HCT116 (cell line): ENCODE measurements around the gene ATP6V1G3. TPM values are rescaled to one million over a fixed set of nuclear protein-coding genes. Genes with fewer than 3 reads are reported as not detected.

Source experiments
- ATAC-seq: fragments of 200-7000 bp; cut with Tn5 transposase; 2 replicates; pipeline ENCODE4 v1.9.1; 2020; ENCODE audit warnings: mild to moderate bottlenecking, moderate library complexity
- BruUV-seq: library from RNA; stranded (reverse); fragments of 400-500 nt; replicated peaks from 2 replicates; lab custom pipeline; 2021; lab: Mats Ljungman, UMichigan
- CTCF ChIA-PET: fragments of 300-600 bp; sonication (Branson Sonifier 250); formaldehyde crosslinking; loops from one replicate; lab custom pipeline; 2021; ENCODE audit warnings: antibody characterized with exemption; lab: Charles Lee
- POLR2A ChIA-PET: fragments of 300-600, 350-600 bp; sonication (Branson Sonifier 250); formaldehyde crosslinking; loops from one replicate; lab custom pipeline; 2021; ENCODE audit warnings: antibody characterized with exemption; lab: Charles Lee
- RAD21 ChIA-PET, 2 experiments: fragments of 300-600 bp; sonication (Branson Sonifier 250); formaldehyde crosslinking; loops; one replicate each; lab custom pipeline; 2023; ENCODE audit warnings: low total read pairs in 2 of 2; ENCODE audit not compliant: uncharacterized antibody in 2 of 2, unreplicated experiment in 2 of 2, low non-redundant PET in 1 of 2; lab: Charles Lee
- DNase-seq: peaks from one replicate; pipeline ENCODE4 v3.0.0-alpha.2; 2010; ENCODE audit warnings: low read depth, low spot score
- H2AFZ ChIP-seq: fragments of 200-600 bp; shearing (Covaris generic), sonication (generic); 2 replicates; pipeline ENCODE4 v1.6.1; 2017; ENCODE audit warnings: low read depth, mixed run types, mixed read lengths, antibody characterized with exemption, low read length; ENCODE audit not compliant: poor library complexity, severe bottlenecking
- H3K27ac ChIP-seq: 2 replicates; pipeline ENCODE4 v1.5.1; 2012; ENCODE audit warnings: low read depth, low read length
- H3K27me3 ChIP-seq: fragments of 200-600 bp; sonication (generic); 2 replicates; pipeline ENCODE4 v1.6.1; 2016; ENCODE audit warnings: mixed run types, low read length, mixed read lengths; ENCODE audit not compliant: insufficient read depth
- H3K36me3 ChIP-seq, 2 experiments: fragments of 200-500 bp in 1 of 2; fragments of 200-600 bp in 1 of 2; sonication (Bioruptor generic) in 1 of 2; sonication (generic) in 1 of 2; 2 replicates each; pipeline versions ENCODE4 v1.5.1 to v1.6.1; 2014 to 2016; ENCODE audit warnings: low read length in 2 of 2, inconsistent platforms in 1 of 2, mixed read lengths in 1 of 2, mixed run types in 1 of 2; ENCODE audit not compliant: insufficient read depth in 2 of 2, control insufficient read depth in 1 of 2
- H3K4me1 ChIP-seq, 2 experiments: fragments of 200-600 bp in 1 of 2; sonication (generic) in 1 of 2; 2 replicates each; pipeline versions ENCODE4 v1.5.1 to v1.6.1; 2012 to 2017; ENCODE audit warnings: low read length in 2 of 2, inconsistent platforms in 1 of 2, mild to moderate bottlenecking in 1 of 2, mixed read lengths in 1 of 2, mixed run types in 1 of 2, moderate library complexity in 1 of 2; ENCODE audit not compliant: insufficient read depth in 2 of 2, control insufficient read depth in 1 of 2
- H3K4me2 ChIP-seq: fragments of 200-600 bp; sonication (generic); 2 replicates; pipeline ENCODE4 v1.6.1; 2017; ENCODE audit warnings: mixed run types, low read length, mixed read lengths
- H3K4me3 ChIP-seq, 2 experiments: fragments of 200-600 bp in 1 of 2; sonication (generic) in 1 of 2; replicated peaks in 1 of 2; 2 replicates each; pipeline ENCODE4 v1.5.1; 2011 to 2016; ENCODE audit warnings: low read length in 2 of 2, control low read depth in 1 of 2, low read depth in 1 of 2, mild to moderate bottlenecking in 1 of 2, mixed read lengths in 1 of 2, mixed run types in 1 of 2
- H3K79me2 ChIP-seq: fragments of 200-600 bp; sonication (generic); 2 replicates; pipeline ENCODE4 v1.6.1; 2017; ENCODE audit warnings: mild to moderate bottlenecking, mixed run types, low read length, moderate library complexity, mixed read lengths; ENCODE audit not compliant: insufficient read depth
- H3K9ac ChIP-seq: fragments of 200-600 bp; sonication (generic); 2 replicates; pipeline ENCODE4 v1.6.1; 2016; ENCODE audit warnings: low read length, mixed read lengths
- H3K9me2 ChIP-seq: fragments of 200-600 bp; sonication (generic), shearing (Covaris generic); 2 replicates; pipeline ENCODE4 v1.6.1; 2017; ENCODE audit warnings: mixed run types, mild to moderate bottlenecking, moderate library complexity; ENCODE audit not compliant: insufficient read depth
- H3K9me3 ChIP-seq, 2 experiments: fragments of 200-500 bp in 1 of 2; fragments of 200-600 bp in 1 of 2; sonication (Bioruptor generic) in 1 of 2; sonication (generic) in 1 of 2; 2 replicates each; pipeline ENCODE4 v1.6.1; 2014 to 2017; ENCODE audit warnings: low read length in 2 of 2, mixed read lengths in 2 of 2, inconsistent platforms in 1 of 2, low read depth in 1 of 2, mild to moderate bottlenecking in 1 of 2, mixed run types in 1 of 2, moderate library complexity in 1 of 2; ENCODE audit not compliant: control insufficient read depth in 1 of 2, insufficient read depth in 1 of 2
- H4K20me1 ChIP-seq: fragments of 200-600 bp; sonication (generic), shearing (Covaris generic); 2 replicates; pipeline ENCODE4 v1.6.1; 2017; ENCODE audit warnings: mixed run types, mild to moderate bottlenecking, moderate library complexity; ENCODE audit not compliant: insufficient read depth
- CBX3 ChIP-seq: IDR thresholded peaks from 2 replicates; pipeline ENCODE4 v1.6.1; 2012; ENCODE audit warnings: low read depth
- CTCF ChIP-seq, 3 experiments: fragments of 200-600 bp in 1 of 3; sonication (generic) in 1 of 3; IDR thresholded peaks in 2 of 3; conservative IDR thresholded peaks in 1 of 3; 2 replicates each; pipeline ENCODE4 v1.5.1; 2012 to 2017; ENCODE audit warnings: low read depth in 2 of 3, low read length in 2 of 3, antibody characterized with exemption in 1 of 3, borderline replicate concordance in 1 of 3, control low read depth in 1 of 3, mild to moderate bottlenecking in 1 of 3, mixed read lengths in 1 of 3, mixed run types in 1 of 3, moderate library complexity in 1 of 3; ENCODE audit not compliant: insufficient read depth in 1 of 3
- EGR1 ChIP-seq: IDR thresholded peaks from 2 replicates; pipeline ENCODE4 v1.6.1; 2012; ENCODE audit warnings: low read depth
- JUND ChIP-seq: IDR thresholded peaks from 2 replicates; pipeline ENCODE4 v1.6.1; 2012
- POLR2A ChIP-seq: IDR thresholded peaks from 2 replicates; pipeline ENCODE4 v1.7.0; 2011; ENCODE audit warnings: borderline replicate concordance; ENCODE audit not compliant: insufficient read depth, insufficient read length; ENCODE audit errors: extremely low read depth
- RAD21 ChIP-seq: IDR thresholded peaks from 2 replicates; pipeline ENCODE4 v1.6.1; 2012; ENCODE audit warnings: low read depth, mild to moderate bottlenecking
- SIN3A ChIP-seq: IDR thresholded peaks from 2 replicates; pipeline ENCODE4 v1.6.1; 2012; ENCODE audit warnings: low read depth
- SRF ChIP-seq: IDR thresholded peaks from 2 replicates; pipeline ENCODE4 v1.6.1; 2012; ENCODE audit warnings: low read depth
- intact Hi-C: fragments of 100-400 bp; cut with micrococcal nuclease; formaldehyde crosslinking; loops from 2 replicates; pipeline ENCODE4 v1.10.0; 2022
- total RNA-seq: library from RNA; stranded (reverse); gene quantifications from one replicate; pipeline ENCODE4 v1.2.1, GENCODE V29; 2021; ENCODE audit not compliant: unreplicated experiment
- TF ChIP-seq, protein P1 (sequence below): IDR thresholded peaks from 2 replicates; pipeline ENCODE4 v1.6.1; 2012; ENCODE audit warnings: low read depth

Gene ATP6V1G3
- total RNA-seq, 1 experiment from 2014 or later, result not detected

DNA sequence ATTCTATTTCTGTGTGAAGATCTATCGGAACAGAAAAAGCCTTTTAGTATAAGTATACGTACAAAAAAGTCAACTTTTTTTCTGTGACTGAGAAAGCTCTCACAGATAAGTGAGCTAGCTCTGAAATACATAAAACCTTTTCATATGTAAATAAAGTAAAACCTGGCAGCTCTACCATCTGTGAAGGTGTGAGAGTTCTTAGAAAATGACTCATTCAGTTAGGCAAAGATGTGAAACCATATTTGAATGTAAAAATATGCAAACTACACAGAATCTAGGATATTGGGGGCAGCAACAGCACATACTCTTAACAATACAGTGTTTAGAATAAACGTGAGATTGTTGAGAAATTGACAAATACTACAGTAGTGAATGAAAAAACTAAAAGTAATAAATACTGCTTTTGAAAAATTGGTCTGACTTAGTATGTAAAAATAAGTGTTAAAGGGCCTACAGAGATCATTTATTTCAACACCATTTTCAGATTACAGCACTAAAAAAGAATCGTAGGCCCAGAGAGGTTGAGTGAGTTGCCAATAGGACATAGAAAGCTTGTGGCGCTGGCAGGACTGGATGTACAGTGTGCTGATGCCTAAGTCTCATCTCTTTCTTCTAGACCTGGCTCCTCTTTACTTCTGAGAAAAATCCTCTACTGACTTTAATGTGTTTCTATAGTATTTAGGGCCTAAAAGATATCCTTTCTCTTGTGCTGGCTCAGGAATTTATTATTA is 19.8 kb downstream of the ATP6V1G3 start:
- Histone ChIP-seq H3K79me2 (no peaks in the 10 kb centered on the region), H3K27ac (no peak overlapping the region), H3K4me1 (no peaks in the 10 kb centered on the region), H3K4me3 (no peak overlapping the region), H3K9me2 (no peaks in the 10 kb centered on the region), H4K20me1 (no peaks in the 10 kb centered on the region), H3K4me2 (no peak overlapping the region), H3K9me3 (no peaks in the 10 kb centered on the region), H3K36me3 (no peaks in the 10 kb centered on the region), H2AFZ (no peak overlapping the region), H3K27me3 (no peaks in the 10 kb centered on the region), H3K9ac (no peak overlapping the region)
- ATAC-seq (no peak), DNase-seq (no peak)
- ChIA-PET POLR2A (no interaction called here), RAD21 (no interaction called here), CTCF (no interaction called here)
- BruUV-seq, result no TSS peak
- TF ChIP-seq SRF, result no peak
- no peak for TF ChIP-seq SIN3A
- TF ChIP-seq EGR1, result no peak
- no peak for TF ChIP-seq RAD21
- TF ChIP-seq CBX3, result no peak
- TF ChIP-seq, protein P1, sequence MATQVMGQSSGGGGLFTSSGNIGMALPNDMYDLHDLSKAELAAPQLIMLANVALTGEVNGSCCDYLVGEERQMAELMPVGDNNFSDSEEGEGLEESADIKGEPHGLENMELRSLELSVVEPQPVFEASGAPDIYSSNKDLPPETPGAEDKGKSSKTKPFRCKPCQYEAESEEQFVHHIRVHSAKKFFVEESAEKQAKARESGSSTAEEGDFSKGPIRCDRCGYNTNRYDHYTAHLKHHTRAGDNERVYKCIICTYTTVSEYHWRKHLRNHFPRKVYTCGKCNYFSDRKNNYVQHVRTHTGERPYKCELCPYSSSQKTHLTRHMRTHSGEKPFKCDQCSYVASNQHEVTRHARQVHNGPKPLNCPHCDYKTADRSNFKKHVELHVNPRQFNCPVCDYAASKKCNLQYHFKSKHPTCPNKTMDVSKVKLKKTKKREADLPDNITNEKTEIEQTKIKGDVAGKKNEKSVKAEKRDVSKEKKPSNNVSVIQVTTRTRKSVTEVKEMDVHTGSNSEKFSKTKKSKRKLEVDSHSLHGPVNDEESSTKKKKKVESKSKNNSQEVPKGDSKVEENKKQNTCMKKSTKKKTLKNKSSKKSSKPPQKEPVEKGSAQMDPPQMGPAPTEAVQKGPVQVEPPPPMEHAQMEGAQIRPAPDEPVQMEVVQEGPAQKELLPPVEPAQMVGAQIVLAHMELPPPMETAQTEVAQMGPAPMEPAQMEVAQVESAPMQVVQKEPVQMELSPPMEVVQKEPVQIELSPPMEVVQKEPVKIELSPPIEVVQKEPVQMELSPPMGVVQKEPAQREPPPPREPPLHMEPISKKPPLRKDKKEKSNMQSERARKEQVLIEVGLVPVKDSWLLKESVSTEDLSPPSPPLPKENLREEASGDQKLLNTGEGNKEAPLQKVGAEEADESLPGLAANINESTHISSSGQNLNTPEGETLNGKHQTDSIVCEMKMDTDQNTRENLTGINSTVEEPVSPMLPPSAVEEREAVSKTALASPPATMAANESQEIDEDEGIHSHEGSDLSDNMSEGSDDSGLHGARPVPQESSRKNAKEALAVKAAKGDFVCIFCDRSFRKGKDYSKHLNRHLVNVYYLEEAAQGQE, result no peak
- no peak for TF ChIP-seq JUND
- no peak for TF ChIP-seq POLR2A
- TF ChIP-seq CTCF (IDR thresholded peaks at IDR 0.05 in 2 of 3, conservative IDR thresholded peaks at IDR 0.05 in 1 of 3; ENCODE audit: borderline replicate concordance in 1 of 3, insufficient read depth in 1 of 3, low read depth in 2 of 3, low read length in 2 of 3), result no peak
- intact Hi-C loops, result no loop called here
